ENCODE data around the gene POU4F3.
"Not testable (repeated sequence)": the region's sequence is repeated elsewhere in the genome, so short reads cannot be mapped to it uniquely, and the experiment has no call there.

The POU4F3 gene, protein sequence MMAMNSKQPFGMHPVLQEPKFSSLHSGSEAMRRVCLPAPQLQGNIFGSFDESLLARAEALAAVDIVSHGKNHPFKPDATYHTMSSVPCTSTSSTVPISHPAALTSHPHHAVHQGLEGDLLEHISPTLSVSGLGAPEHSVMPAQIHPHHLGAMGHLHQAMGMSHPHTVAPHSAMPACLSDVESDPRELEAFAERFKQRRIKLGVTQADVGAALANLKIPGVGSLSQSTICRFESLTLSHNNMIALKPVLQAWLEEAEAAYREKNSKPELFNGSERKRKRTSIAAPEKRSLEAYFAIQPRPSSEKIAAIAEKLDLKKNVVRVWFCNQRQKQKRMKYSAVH

DNA sequence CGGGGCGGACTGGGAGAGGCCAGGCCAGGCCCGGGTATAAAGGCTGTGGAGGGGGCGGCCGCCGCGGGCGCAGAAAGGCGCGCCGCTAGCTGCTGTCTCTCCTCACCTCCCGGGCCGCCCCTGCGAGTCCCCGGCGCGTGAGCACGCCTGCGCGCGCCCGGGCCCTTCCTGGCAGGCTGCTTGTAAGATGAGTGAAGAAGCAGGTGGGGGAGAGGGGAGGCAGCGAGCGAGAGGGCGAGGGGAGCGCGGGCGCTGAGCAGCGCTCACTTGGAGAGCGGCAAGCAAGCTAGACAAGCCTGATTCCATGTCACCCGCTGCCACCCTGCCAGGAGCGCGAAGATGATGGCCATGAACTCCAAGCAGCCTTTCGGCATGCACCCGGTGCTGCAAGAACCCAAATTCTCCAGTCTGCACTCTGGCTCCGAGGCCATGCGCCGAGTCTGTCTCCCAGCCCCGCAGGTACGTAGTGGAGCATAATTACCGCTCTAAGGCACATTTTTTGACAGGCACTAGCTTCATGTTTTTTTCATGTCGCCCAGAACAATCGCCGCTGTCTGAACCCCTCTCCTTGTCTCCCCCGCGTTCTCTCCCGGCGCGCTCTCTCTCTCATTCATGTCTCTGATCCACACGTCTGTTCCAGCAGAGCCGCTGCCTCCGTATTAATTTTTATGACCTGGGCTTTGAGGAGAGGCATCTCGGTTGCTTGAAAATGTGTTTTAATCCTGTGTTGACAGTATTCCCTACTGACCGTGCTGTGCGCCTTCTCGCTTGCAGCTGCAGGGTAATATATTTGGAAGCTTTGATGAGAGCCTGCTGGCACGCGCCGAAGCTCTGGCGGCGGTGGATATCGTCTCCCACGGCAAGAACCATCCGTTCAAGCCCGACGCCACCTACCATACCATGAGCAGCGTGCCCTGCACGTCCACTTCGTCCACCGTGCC lies at the start of gene POU4F3:
Gene POU4F3, plus strand, starts transcription at position 66 of the 941 bp plus-strand sequence. Its CDS starts 274 bp downstream, at position 340.
- no peak for DNase-seq (ENCODE audit: low read depth in 2 of 2)

DNA sequence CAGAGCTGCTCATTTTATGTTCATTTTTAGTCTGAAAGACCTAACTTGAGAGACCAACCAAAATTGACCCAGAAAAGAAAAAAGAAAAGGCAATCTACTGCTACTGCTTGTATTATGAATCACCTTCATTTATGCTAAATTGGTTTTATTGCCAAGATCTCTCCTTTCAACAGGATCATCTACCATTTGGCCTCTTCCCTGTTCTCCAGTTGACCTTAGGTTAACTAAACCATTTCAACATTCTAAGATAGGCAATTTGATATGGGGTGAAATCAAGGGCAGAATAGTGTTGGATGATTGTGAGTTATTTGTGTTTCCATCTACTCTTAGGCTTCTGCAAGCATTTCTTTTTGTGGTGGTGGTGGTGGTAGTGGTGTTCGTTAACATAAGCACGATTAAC lies 48.3 kb upstream of the POU4F3 start:
- no peak for DNase-seq (ENCODE audit: low read depth in 2 of 2)

DNA sequence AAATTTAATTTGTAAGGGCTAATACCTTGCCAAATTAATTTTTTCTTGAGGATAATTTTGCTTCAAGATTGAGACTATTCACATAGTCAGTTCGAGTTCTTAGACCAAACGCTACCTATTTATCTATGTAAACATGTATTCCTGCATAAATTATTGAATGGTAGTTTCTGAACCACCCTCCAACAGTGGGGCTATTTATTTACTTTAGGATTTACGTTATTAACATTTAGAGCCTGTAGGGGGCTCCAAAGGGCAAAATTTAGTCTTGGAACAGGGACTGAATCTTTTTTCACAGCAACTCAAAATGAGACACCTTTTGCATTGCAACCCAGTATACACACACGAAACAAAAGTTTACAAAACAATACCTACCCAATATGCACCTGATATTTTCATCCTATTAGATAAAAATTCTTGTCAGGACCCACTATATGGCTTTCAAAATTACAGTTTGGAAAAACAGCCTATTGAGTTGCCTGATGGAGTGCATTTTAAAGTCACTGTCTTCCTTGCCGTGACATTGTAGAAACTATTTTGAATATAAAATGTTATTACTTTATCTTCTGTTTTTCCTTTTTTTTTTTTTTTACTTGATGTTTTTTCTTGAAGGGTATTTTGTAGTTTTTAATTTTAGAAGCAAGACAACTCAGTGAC lies 47.1 kb upstream of the POU4F3 start:
- no peak for DNase-seq (ENCODE audit: low read depth in 2 of 2)

DNA sequence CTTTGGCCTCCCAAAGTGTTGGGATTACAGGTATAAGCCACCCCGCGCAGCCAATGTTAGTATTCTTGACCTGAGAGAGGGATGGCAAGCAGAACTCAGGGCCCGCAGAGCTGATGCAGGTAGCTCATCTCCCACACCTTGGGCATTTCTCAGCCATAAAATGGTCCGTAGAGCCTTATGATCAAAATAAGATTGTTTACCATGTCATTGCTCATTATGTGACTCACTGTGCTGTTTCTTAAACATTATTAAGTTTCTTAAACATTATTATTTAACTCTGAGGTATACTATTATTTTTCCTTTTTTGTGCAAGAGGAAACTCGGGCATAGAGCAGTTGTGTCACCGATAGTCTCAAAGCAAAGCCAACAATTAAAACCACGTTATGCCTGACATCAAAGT lies 42.4 kb upstream of the POU4F3 start:
- no peak for DNase-seq (ENCODE audit: low read depth in 2 of 2)

DNA sequence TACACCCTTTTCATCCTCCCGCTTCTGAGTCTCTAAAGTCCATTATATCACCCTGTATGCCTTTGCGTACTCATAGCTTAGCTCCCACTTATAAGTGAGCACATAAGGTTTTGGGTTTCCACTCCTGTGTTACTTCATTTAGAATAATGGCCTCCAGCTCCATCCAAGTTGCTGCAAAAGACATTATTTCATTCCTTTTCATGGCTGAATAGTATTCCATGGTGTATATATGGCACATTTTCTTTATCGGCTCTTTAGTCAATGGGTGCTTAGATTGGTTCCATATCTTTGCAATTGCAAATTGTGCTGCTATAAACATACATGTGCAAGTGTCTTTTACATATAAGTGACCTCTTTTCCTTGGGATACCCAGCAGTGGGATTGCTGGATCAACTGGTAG lies 39.7 kb upstream of the POU4F3 start:
- not testable (repeated sequence) for DNase-seq (ENCODE audit: low read depth in 2 of 2)

DNA sequence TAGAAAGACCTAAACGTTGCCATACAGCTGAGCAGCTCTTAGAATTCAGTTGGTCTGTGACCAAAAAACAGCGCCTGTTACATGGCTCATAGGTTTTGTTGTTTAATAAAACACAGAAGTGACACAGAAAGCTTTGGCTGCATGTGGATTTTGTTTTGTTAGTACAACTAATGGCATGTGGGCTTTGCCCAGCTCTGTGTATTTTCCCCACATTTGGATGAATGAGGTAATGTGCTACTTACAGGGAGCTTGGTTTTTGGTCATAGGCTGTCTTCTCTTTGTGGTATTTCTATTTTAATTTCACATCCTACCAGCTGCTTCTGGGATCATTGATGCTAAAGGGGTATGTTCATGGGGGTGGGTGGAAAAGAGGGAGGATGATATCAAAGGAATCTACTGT lies 37.0 kb upstream of the POU4F3 start:
- no peak for DNase-seq (ENCODE audit: low read depth in 2 of 2)

DNA sequence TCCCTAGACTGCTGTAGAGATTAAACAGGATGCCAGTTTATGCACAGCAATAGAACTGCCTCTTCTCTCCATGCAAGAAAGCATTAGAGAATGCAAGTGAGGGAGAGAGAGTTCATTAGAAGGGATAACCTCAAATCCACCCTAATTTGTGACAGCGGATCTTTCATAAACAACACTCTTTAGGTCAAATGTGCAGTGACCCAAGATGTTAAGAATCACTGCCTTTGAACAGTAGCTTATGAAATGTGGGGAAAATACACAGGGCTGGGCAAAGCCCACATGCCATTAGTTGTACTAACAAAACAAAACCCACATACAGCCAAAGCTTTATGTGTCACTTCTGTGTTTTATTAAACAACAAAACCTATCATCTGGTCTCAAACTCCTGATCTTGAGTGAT lies 36.2 kb upstream of the POU4F3 start:
- no peak for DNase-seq (ENCODE audit: low read depth in 2 of 2)

DNA sequence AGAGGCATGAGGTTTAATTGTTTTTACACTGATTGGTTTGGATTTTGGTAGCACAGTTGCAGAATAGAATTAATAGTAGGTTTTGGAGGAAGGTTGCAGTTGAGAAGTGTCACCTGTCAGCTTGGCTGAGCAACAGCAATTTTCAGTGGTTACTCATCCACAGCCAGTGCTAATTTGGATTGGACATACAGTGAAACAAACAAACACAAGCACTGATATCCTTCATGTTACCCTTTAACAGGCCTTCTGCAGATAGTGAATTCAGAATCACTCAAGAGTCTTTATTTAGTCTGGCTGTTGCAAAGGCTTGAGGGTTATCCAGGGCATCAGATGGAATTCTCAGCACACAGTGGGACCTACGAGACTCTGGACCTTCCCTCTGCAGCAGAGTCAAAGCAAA lies 31.8 kb upstream of the POU4F3 start:
- no peak for DNase-seq (ENCODE audit: low read depth in 2 of 2)

DNA sequence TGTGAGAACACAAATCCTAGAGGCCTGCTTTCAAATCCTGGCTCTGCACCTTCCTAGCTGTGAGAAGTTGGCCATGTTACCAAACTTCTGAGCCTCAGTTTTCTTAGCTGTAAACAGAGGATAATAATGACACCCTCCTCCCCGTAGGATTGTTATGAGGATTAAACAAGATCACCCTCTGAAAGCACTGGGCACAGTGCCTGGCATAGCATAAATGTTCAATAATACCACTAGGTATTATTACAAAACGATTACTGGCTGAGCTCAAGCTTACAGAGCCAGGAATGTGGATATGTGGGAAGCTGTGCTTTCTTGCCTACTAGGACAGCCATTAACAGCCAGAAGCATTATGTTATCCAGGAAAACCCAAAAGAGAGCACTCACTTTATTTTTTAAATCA lies 30.8 kb upstream of the POU4F3 start:
- DNase-seq (ENCODE audit: low read depth in 2 of 2) = no peak

DNA sequence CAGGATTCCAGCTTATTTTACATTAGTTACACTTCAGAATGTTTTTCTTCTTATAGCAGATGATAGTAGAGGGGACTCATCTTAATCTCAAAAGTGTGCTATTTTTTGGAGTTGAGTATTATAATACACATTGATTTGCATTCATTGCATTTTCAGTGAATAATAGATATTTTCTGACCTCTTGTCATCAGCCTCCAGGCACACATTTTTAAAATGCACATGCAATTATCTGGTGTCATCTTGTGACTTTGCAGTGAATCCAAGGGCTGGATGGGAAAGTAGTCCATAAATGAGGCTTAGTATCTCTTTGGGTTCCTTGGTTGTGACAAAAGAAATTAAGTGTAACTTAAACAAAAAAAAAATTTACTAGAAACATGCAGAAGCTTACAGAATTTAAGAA lies 28.1 kb upstream of the POU4F3 start:
- DNase-seq (ENCODE audit: low read depth in 2 of 2) = no peak

DNA sequence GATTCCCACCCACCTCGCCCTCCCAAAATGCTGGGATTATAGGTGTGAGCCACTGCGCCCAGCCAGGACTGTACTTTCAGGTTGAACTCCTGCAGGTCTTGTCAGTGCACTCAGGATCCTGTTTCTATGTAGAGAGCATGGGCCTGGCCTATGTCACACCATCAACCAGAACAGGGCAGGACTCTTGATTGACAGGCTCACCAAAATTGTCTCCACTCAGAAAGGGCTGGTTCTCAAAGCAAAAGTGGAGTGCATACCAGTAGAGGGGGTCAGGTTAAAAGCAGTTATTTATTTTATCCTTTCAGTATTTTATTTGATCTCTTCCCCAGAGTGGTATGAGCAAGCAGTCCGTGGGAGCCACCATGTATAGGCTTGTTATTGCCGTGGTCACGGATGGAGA lies 27.4 kb upstream of the POU4F3 start:
- no peak for DNase-seq (ENCODE audit: low read depth in 2 of 2)

DNA sequence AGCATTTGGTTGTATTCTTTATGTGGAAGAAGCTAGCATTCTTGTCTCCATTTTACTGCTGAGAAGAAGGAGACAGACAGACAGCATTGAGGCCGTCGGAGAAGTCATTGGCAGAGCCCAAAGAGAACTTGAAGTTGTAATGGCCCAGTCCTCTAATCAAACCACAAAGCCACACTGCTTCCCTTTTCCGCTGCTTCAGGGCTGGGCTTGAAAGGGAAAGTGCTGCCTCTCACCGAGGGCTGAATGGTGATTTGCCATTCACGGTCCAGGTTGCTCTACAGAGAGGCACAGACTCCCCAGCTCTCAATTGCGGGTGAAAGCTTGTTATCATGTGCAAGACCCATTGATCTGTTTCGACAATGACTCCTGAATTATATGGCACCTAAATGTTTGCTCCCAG lies 25.6 kb upstream of the POU4F3 start:
- no peak for DNase-seq (ENCODE audit: low read depth in 2 of 2)

DNA sequence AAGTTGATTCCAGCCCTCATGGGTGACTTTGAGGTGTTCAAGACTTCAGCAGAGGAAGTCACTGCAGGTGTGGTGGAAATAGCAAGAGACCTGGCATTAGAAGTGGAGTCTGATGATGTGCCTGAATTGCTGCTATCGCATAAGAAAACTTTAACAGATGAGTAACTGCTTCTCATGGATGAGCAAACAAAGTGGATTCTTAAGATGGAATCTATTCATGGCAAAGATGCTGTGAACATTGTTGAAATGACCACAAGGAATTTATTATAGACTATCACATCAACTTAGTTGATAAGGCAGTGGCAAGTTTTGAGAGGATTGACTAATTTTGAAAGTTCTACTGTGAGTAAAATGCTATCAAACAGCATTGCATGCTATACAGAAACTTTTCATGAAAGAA lies 17.1 kb upstream of the POU4F3 start:
- DNase-seq (ENCODE audit: low read depth in 2 of 2) = no peak

DNA sequence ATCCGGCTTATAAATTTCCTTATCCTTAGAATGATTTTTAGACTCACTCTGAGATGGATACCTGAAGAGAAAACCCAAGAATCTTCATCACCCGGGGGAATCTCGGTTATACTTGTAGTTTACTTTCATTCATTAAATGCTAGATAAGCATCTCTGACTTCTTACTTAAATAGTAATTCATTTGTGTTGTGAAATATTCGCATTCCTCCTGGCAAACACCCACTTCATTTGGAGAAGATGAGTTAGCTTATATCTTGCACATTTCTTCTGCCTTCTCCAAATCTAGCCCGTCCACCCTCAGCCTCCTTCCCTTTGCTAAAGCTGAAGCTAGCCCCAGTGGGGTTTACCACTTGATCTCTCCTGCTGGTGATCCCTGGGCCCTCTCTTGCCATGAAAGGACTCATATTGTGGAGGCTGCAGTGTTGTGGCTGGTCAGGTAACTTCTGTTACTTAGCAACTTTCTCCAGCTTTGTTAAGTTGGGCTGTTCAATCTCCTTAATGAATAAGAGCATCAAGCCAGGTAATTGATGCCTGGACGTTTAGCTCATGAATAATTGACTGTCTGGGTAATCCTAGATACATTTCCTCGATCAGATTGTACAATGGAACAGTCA lies 11.3 kb upstream of the POU4F3 start:
- DNase-seq (ENCODE audit: low read depth in 2 of 2) = no peak

DNA sequence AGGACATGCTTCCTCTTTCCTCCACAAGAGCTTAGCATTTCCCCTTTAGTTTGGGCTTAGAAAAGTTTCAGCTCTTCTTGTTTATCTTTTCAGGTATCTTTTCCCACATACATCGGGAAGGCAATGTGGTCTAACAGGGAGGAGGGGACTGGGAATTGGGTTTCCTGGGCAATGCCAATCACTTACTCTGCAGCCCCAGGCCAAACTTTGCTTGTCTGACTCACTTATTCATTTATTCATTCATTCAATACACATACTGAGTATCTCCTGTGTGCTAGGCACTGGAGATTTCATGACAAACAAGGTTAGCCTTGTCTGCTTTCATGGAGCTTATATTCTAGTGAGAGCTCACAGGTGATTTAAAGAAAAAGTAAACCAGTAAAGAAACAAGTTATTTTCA lies 10.7 kb upstream of the POU4F3 start:
- no peak for DNase-seq (ENCODE audit: low read depth in 2 of 2)

DNA sequence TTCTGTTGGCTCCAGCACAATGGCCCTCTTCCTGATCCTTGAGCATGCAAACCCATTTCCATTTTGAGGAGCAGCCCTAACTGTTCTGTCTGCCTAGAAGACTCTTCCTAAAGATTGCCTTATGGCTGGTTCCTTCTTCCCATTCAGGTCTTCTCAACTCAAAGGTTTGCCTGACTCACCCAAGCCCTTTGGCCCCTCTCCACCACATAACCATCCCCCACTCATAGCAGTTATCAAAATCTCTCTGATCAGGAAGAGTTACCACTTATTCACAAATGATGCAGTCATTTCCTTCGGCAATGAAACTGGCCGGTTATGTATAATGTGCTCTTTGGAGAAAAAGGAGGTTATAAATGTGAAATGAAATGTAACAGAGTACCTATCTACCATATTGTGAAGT lies 8.9 kb upstream of the POU4F3 start:
- DNase-seq (ENCODE audit: low read depth in 2 of 2) = no peak

DNA sequence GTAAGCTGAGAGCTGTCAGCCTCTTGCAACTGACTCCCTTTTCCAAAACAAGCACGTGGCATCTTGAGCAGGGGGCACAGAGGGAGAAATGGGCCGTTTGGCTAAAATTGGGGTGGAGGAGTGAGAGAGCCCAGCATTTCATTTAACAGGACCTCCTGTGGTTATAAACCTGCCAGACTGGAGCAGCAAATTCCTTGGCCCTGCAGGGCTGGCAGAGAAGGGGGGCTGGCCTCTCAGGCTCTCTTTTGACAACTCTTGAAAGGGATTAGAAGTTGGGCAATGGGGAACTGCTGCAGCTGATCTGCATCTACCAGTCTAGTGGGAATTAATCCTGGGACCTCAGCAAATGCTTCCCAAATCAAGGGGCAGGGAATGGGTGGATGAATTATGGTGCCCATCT lies 7.2 kb upstream of the POU4F3 start:
- no peak for DNase-seq (ENCODE audit: low read depth in 2 of 2)

DNA sequence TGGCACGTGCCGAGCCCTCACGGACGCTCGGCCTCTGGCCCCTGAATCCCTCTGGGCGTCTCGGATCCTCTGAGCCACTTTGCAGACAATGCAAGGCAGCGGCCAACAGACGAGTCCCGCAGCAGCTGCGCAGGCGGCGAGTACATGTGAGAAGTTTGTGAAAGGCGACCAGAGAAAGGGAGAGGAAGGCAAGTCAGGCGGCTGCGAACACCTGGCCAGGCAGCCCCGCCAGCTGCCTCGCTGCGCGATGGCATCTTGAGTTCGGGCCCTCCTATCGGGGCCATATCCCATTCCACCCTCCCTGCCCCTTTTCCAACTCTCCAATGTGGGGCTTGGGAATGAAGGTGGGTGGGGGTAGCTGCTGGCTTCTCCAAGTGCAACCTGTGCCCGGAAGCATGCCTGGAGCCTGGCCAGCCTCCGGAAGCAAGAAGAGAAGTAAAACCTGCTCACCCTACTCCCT lies 4.5 kb upstream of the POU4F3 start:
- no peak for DNase-seq (ENCODE audit: low read depth in 2 of 2)

DNA sequence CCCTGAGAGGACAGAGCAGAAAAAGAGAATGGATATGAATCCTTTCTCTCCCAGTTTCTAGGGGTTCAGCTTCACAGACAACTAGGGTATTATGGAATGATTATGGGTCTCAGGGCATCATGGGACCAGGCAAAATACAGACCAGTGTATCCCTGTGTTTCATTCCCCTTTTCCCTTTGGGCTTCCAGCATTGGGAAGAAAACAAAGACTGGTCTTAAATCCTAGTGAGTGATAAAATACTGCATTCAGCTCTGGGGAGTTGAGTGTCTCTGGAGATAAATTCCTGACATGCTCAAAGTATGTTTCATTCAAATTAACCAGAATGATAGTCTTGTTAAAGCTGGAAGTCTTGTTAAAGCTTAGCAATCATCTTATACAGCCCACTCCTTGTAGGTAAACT lies 2.4 kb upstream of the POU4F3 start:
- DNase-seq (ENCODE audit: low read depth in 2 of 2) = no peak

DNA sequence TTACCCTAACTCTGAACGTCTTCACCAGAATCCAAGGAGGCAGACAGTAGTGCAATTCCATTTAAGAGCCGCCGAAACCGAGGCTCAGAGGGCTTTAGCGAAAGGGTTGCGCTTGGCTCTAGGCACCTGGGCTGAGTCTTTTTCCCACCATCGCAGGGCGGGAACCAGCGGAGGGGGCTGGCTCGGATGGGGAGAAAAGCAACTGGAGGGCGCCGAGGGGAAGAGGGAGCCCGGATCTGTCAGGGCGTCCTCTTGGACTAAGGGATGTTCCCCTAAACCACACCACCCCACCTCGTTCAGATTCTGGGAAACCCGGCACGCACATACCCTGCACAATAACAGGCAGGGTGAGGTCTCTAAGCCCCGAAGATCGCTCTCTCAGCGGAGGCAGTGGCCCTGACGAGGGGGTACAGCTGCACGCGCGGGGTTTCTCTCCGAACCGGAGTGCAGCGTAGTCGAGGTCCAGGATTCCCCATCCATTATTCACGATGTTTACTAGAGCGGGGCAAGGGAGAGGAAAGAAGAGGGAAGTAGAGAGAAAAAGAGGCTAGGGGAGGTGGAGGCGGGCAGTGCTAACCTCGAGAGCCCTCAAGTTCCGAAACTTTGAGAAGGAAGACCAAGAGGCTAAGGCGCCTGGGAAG lies 1.3 kb upstream of the POU4F3 start:
- DNase-seq (ENCODE audit: low read depth in 2 of 2) = no peak

DNA sequence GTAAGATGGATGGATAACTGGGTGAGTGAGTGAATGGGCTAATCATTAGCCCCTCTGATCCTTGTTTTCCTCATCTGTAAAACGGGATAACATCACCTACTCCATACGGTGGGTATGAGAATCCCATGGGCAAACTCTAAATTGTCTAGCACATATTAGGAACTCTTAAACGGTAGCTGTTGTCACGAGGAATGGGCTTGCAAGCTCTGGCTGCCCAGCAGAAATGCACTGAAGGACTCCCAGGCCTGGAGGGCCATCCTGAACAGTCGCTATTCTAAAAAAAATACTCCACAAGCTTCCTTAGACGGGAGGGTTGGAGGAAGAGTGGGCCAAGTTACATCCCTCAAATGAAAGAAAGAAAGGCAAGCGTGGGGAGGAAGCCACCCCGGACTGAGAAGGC lies 711 bp upstream of the POU4F3 start:
- no peak for DNase-seq (ENCODE audit: low read depth in 2 of 2)
